GM18498 (cell line): Measurements from ENCODE around the gene TCOF1.
"Not testable (repeated sequence)": the region's sequence is repeated elsewhere in the genome, so short reads cannot be mapped to it uniquely, and the experiment has no call there.

Experiments
- ATAC-seq: cut with Tn5 transposase; IDR thresholded peaks from one replicate; pipeline ENCODE4 v1.9.1; 2021; ENCODE audit warnings: mild to moderate bottlenecking, moderate library complexity; ENCODE audit not compliant: unreplicated experiment

Gene TCOF1

GRCh38 chr5:150404121-150404520 lies 46.6 kb downstream of the TCOF1 start:
- ATAC-seq: no peak

GRCh38 chr5:150404535-150404934 lies 47.0 kb downstream of the TCOF1 start:
- ATAC-seq: no peak

- no peak for ATAC-seq
Observed at GRCh38 chr5:150404941-150405816, 47.7 kb downstream of the TCOF1 start.

GRCh38 chr5:150406103-150406722 lies 48.7 kb downstream of the TCOF1 start:
- no peak for ATAC-seq

GRCh38 chr5:150406723-150407095 lies 49.2 kb downstream of the TCOF1 start:
- ATAC-seq: no peak

DNA sequence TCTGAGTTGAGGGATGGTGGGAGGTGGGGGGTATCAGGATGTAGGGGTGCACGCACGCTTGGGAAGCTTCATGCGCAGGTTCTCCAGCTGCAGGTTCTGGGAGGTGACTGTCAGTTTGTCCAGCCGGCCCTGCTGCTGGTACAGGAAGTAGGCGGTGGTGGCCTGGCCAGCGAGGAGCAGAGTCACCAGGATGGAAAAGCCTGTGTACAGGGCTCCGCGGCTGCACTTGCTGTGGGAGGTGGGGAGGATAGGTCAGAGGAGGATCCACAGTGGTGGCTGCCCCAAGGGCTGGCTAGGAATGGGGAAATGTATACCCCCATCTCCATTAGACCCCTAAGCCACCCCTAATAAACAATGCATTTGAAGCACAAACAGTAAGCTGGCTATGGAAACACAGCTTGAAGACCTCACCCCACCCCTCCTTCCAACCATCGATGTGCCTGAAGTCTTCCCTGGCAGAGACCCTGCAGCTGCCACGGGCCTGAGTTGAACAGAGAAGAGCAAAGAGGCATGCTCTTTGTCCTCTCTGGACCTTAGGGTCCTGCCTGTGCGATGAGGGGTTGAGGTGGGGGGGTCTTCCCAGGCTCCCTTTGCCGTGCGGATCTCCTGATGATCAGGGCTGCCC lies 49.7 kb downstream of the TCOF1 start:
- no peak for ATAC-seq

DNA sequence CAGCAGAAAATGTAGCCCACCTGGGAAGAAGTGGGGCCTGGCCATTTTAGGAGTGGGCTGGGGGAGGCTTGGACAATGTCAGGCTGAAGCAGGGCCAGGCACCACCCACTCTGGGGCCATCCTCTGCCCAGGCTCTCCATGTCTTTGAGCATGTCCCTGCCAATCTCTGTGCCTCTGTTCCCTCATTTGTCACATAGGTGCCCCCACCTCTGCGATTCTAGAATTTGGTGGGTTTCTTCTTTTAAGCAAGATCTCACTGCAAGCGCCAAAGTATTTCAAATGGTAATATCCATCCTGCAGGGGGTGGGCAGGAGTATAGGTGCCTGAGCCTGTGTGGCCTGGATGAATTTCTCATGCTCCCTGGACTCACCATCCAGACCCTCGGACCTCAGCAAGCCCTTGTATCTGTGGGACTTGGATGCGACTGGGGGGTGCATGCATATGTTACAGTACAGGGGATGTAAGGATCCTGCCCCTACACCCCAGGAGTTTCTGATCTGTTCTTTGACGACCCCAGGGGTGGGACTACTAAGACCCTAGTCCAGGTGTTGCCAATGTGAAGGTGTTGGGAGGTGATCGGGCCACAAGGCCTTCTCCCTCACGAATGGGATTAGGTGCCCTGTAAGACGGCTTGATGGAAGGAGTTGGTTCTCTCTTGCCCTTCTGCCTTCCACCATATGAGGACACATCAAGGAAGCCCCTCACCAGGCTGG lies 50.9 kb downstream of the TCOF1 start:
- no peak for ATAC-seq

GRCh38 chr5:150409638-150410523 lies 52.4 kb downstream of the TCOF1 start:
- ATAC-seq: peak; percentile 25

DNA sequence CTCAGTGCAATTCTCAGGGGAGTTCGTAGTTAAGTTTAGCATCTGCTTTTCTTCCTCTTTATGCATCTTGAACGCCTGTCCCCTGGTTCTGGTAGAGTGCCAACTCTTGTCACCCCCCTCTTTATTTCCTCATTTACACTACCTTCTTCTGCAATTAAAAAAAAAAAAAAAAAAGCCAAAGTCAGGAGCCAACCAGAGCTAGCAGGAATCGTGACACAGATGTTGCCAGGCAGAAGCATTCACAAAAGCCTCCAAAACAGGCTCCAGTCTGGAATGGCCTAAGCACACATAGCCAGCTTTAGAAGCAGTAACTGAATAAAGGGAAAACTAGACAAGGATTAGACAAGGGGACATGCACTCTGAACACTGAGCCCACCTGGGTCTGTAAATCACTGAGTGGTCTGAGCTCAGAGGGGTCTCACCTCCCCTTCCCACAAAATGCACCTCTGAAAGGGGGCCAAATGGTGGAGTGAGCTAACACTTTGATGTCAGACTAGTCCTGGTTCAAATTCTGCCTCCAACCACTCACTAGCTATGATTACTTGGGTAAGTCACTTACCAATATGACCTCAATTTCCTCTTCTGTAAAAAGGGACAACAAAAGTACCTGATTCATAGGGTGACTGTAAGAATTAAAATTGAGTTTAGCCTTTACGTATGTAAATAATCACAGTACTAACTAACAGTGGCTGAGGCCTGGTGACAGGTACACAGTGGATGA lies 53.2 kb downstream of the TCOF1 start:
- ATAC-seq: no peak

GRCh38 chr5:150411245-150411979 lies 53.9 kb downstream of the TCOF1 start:
- ATAC-seq: no peak

DNA sequence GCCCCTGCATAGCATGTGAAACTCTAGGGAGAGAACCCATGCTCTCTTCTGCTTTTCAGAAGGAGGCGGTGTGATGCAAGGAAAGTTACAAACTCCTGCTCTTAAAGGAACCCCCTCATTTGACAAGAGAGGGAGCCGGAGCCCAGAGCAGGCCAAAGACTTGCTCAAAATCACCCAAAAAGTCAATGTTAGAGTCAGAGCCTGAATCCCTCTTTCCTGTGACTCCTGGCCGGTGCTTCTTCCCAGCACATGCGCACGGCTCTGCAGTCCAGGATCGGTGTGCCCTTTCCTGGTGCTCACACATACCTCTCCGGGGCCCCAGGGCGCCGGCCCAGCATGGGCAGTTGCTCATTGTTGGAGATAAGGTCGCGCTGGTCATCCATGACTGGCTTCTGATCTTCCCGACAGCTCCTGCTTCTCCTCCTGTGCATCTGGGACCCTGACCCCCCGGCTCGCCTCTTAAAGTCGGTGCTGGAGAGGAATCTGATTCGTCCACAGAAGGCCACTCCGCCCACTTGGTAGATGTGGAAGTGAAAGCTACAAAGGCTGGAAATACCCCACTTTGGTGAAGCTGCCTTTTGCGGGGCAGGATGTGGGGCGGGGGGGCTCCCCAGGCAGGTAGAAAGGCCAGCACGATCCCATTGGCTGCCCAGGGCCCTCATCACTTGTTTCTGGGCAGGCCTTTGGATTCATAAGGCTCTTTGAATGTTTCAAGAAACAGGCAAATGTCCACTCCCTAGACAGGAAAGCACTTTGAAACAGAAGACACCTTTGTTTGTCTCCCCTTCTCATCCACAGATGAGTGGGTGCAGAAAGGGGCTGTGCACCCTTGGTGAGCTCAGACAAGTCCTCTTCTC lies 55.0 kb downstream of the TCOF1 start, which contains the start of gene CD74:
Gene CD74 (minus strand): TSS at position 592 of the 857 bp plus-strand sequence. CDS start 161 bp downstream, at position 431.
- peak; percentile 76 for ATAC-seq

GRCh38 chr5:150413176-150413901 lies 55.8 kb downstream of the TCOF1 start:
- no peak for ATAC-seq

- not testable (repeated sequence) for ATAC-seq
Observed at GRCh38 chr5:150413902-150414790, 56.6 kb downstream of the TCOF1 start.

DNA sequence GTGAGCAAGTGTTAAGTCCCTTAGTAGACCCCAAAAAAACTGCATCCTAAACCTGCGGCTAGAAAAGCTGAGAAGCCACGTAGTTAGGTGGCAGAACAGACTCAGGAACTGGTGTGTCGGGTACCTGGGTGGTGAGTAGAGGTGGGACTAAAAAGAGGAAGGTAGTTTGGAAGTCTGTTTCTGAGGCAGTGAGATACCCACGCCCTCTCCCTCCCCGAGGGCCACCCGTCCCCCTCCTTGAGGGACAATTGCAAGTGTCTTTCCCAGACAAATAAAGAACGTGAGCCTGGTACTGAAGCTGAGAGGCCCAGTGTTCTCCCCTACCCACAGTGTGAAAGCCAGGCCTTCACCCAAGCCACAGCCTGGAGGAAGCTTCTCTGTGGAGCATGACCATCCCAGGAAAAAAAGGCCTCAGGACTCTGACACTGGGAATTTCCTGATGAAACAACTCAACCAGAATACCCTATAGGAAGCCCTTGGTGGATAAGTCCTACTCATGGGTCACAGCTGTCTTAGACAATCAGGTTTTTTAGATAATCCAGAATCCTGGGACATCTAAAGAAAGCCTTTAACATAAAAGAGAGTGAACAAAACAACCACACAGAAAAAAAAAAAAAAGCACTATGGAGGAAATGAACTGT lies 62.3 kb downstream of the TCOF1 start:
- ATAC-seq: peak; percentile 59

DNA sequence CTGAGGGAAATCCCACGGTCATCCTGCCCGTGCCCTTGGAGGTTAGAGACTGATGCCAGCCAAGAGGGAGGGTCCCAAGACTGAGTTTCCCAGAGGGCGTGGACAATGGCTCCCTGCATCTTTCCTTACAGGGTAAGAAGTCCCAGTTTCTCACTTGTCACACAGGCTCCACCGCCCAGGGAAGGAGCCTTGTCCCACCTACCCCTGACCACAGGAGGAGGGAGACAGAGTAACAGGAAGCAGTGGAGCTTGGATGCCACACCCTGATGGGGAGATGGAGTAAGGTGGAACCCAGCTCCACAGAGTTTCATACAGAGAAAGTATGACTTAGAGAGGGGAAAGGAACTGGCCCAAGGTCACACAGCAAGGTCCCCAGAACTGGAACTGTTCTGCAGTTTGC lies 64.6 kb downstream of the TCOF1 start:
- ATAC-seq: no peak

GRCh38 chr5:150422758-150423157 lies 65.3 kb downstream of the TCOF1 start:
- ATAC-seq: no peak
